IMR-90 (cell line): Measurements from ENCODE around the gene TMBIM6. TPM values are rescaled to one million over a fixed set of nuclear protein-coding genes. Genes with fewer than 3 reads are reported as not detected.
"Not testable (repeated sequence)": the region's sequence is repeated elsewhere in the genome, so short reads cannot be mapped to it uniquely, and the experiment has no call there.

Experiments
- ATAC-seq: fragments of 200-7000 bp; cut with Tn5 transposase; 2 replicates; pipeline ENCODE4 v1.9.1; 2020; ENCODE audit warnings: low read depth, mild to moderate bottlenecking, moderate library complexity
- BruUV-seq: library from RNA; stranded (reverse); fragments of 400-500 nt; replicated peaks from 2 replicates; lab custom pipeline; 2021; lab: Mats Ljungman, UMichigan
- CTCF ChIA-PET: fragments of 300-600 bp; formaldehyde crosslinking; extraction: SDS; loops from one replicate; lab custom pipeline; 2021; ENCODE audit warnings: antibody characterized with exemption; lab: Yijun Ruan, JAX
- POLR2A ChIA-PET: fragments of 300-600 bp; sonication (Branson Sonifier 250); formaldehyde crosslinking; loops from one replicate; lab custom pipeline; 2022; ENCODE audit warnings: antibody characterized with exemption; ENCODE audit not compliant: unreplicated experiment; lab: Charles Lee
- DNase-seq: peaks from one replicate; pipeline ENCODE4 v3.0.0; 2013
- H2AFZ ChIP-seq: replicated peaks from 2 replicates; pipeline ENCODE3; 2013; ENCODE audit warnings: low read length, mild to moderate bottlenecking; ENCODE audit not compliant: poor library complexity
- H2AK5ac ChIP-seq: 2 replicates; pipeline ENCODE4 v1.6.1; 2013; ENCODE audit warnings: low read depth, low read length, inconsistent platforms
- H2AK9ac ChIP-seq: replicated peaks from 2 replicates; pipeline ENCODE3; 2013; ENCODE audit warnings: mild to moderate bottlenecking, low read depth, low read length, moderate library complexity; ENCODE audit not compliant: poor library complexity
- H2BK120ac ChIP-seq: 2 replicates; pipeline ENCODE4 v1.6.1; 2013; ENCODE audit warnings: low read depth, low read length, inconsistent platforms
- H2BK15ac ChIP-seq: 3 replicates; pipeline ENCODE4 v1.6.1; 2013; ENCODE audit warnings: low read depth, low read length, inconsistent platforms
- H2BK20ac ChIP-seq: 2 replicates; pipeline ENCODE4 v1.6.1; 2013; ENCODE audit warnings: low read depth, mild to moderate bottlenecking, inconsistent platforms, low read length, moderate library complexity
- H2BK5ac ChIP-seq: 2 replicates; pipeline ENCODE4 v1.6.1; 2013; ENCODE audit warnings: mild to moderate bottlenecking, low read depth, low read length, inconsistent platforms; ENCODE audit not compliant: poor library complexity, severe bottlenecking
- H3K14ac ChIP-seq: replicated peaks from 2 replicates; pipeline ENCODE4 v1.6.1; 2013; ENCODE audit warnings: low read depth, low read length, inconsistent platforms
- H3K18ac ChIP-seq: 2 replicates; pipeline ENCODE4 v1.6.1; 2013; ENCODE audit warnings: low read depth, low read length, control low read depth
- H3K23ac ChIP-seq: 2 replicates; pipeline ENCODE4 v1.6.1; 2013; ENCODE audit warnings: low read depth, low read length, inconsistent platforms
- H3K27ac ChIP-seq: 2 replicates; pipeline ENCODE4 v1.5.1; 2013; ENCODE audit warnings: mild to moderate bottlenecking, control low read depth, low read length; ENCODE audit not compliant: insufficient read depth
- H3K27me3 ChIP-seq: 2 replicates; pipeline ENCODE4 v1.6.1; 2013; ENCODE audit warnings: low read length; ENCODE audit not compliant: control insufficient read depth, insufficient read depth
- H3K36me3 ChIP-seq: 2 replicates; pipeline ENCODE4 v1.6.1; 2013; ENCODE audit warnings: low read length, mixed read lengths; ENCODE audit not compliant: control insufficient read depth, insufficient read depth
- H3K4ac ChIP-seq: 2 replicates; pipeline ENCODE4 v1.6.1; 2013; ENCODE audit warnings: low read depth, low read length, inconsistent platforms
- H3K4me1 ChIP-seq: 2 replicates; pipeline ENCODE4 v1.6.1; 2013; ENCODE audit warnings: low read length, mixed read lengths; ENCODE audit not compliant: control insufficient read depth, insufficient read depth
- H3K4me2 ChIP-seq: 2 replicates; pipeline ENCODE4 v1.6.1; 2013; ENCODE audit warnings: low read depth, mild to moderate bottlenecking, control low read depth, low read length, moderate library complexity
- H3K4me3 ChIP-seq: 2 replicates; pipeline ENCODE4 v1.5.1; 2013; ENCODE audit warnings: low read depth, mild to moderate bottlenecking, control low read depth, low read length, moderate library complexity; ENCODE audit not compliant: insufficient read depth
- H3K56ac ChIP-seq: 2 replicates; pipeline ENCODE4 v1.6.1; 2013; ENCODE audit warnings: low read length, inconsistent platforms; ENCODE audit not compliant: insufficient read depth; ENCODE audit errors: extremely low read depth
- H3K79me1 ChIP-seq, 2 experiments: 2 replicates each; pipeline ENCODE4 v1.6.1; 2013; ENCODE audit warnings: low read length in 2 of 2, inconsistent platforms in 1 of 2, low read depth in 1 of 2
- H3K9ac ChIP-seq: 2 replicates; pipeline ENCODE4 v1.6.1; 2013; ENCODE audit warnings: low read depth, low read length, control low read depth
- H3K9me1 ChIP-seq: 2 replicates; pipeline ENCODE4 v1.6.1; 2013; ENCODE audit warnings: low read length, inconsistent platforms; ENCODE audit not compliant: insufficient read depth
- H3K9me3 ChIP-seq: 2 replicates; pipeline ENCODE4 v1.6.1; 2013; ENCODE audit warnings: low read length; ENCODE audit not compliant: control insufficient read depth, insufficient read depth
- H4K20me1 ChIP-seq: 2 replicates; pipeline ENCODE4 v1.6.1; 2013; ENCODE audit warnings: low read length, inconsistent platforms; ENCODE audit not compliant: insufficient read depth
- H4K5ac ChIP-seq: 2 replicates; pipeline ENCODE4 v1.6.1; 2013; ENCODE audit warnings: mild to moderate bottlenecking, low read depth, low read length, control low read depth
- H4K8ac ChIP-seq, 2 experiments: 2 replicates each; pipeline ENCODE4 v1.6.1; 2013; ENCODE audit warnings: low read depth in 2 of 2, low read length in 2 of 2, control low read depth in 1 of 2, inconsistent platforms in 1 of 2
- H4K91ac ChIP-seq: 2 replicates; pipeline ENCODE4 v1.6.1; 2013; ENCODE audit warnings: low read depth, low read length, inconsistent platforms; ENCODE audit not compliant: insufficient read depth
- WGBS, 2 experiments: methylation state at CpG; one replicate each; pipeline versions ENCODE4 v1.1.5 to v1.1.7; 2013; ENCODE audit warnings: missing lambda C conversion rate in 2 of 2; ENCODE audit not compliant: insufficient read length in 1 of 2; ENCODE audit errors: extremely low coverage in 2 of 2; 5-methylcytosine and 5-hydroxymethylcytosine counted together
- dilution Hi-C: fragments of 300-500 bp; cut with HindIII; formaldehyde crosslinking; loops from one replicate; pipeline ENCODE4 v1.14.3; 2018; ENCODE audit warnings: low sequenced_read_pairs; ENCODE audit not compliant: unreplicated experiment
- in situ Hi-C: fragments of 300-500 bp; cut with MboI; formaldehyde crosslinking; loops from 3 replicates; pipeline ENCODE4 v1.14.3; 2019; ENCODE audit warnings: low sequenced_read_pairs, inconsistent platforms, mixed read lengths
- intact Hi-C: fragments of 100-400 bp; cut with micrococcal nuclease; formaldehyde crosslinking; loops from 2 replicates; pipeline ENCODE4 v1.10.0; 2022
- polyA plus RNA-seq, 3 experiments: library from polyadenylated mRNA; depleted of rRNA; stranded (reverse); fragments of >200 nt; gene quantifications; 2 replicates each; pipeline ENCODE4 v1.2.3, GENCODE V29; 2012; ENCODE audit warnings: low replicate concordance in 1 of 3
- total RNA-seq: library from RNA; depleted of rRNA; stranded (reverse); fragments of >200 nt; gene quantifications from 2 replicates; pipeline ENCODE4 v1.2.3, GENCODE V29; 2012

The TMBIM6 gene
- total and polyA plus RNA-seq, 2 of the 4 experiments (the other 2 are of a cell fraction): 255 to 285 TPM

- BruUV-seq, H3K4me1 ChIP-seq, H3K23ac ChIP-seq, intact Hi-C loops, H3K4ac ChIP-seq, CTCF ChIA-PET, H2AFZ ChIP-seq, H3K56ac ChIP-seq, H2AK5ac ChIP-seq, H2BK15ac ChIP-seq, dilution Hi-C loops, H3K36me3 ChIP-seq, H2BK120ac ChIP-seq, H4K8ac ChIP-seq, H3K9me3 ChIP-seq, H3K9ac ChIP-seq, DNase-seq, H2BK5ac ChIP-seq, H4K5ac ChIP-seq, ATAC-seq, H4K20me1 ChIP-seq, POLR2A ChIA-PET, H3K79me1 ChIP-seq, H4K91ac ChIP-seq, H3K4me3 ChIP-seq, H3K18ac ChIP-seq, H3K14ac ChIP-seq, H3K4me2 ChIP-seq, H3K27me3 ChIP-seq, H2AK9ac ChIP-seq, H2BK20ac ChIP-seq, H3K27ac ChIP-seq, in situ Hi-C loops: not testable (repeated sequence)
- H3K9me1 ChIP-seq: peaks cover 14% of the 10 kb centered on the region
- 80% methylated on average over 3 of the region's 6 CpGs; no CpG with 5 or more reads in 1 of the 2 experiments for WGBS, 2 experiments
Observed at GRCh38 chr12:49780914-49781313, 39.6 kb downstream of the TMBIM6 start.
